Measurements from ENCODE around the gene LBX2.

LBX2 gene

DNA sequence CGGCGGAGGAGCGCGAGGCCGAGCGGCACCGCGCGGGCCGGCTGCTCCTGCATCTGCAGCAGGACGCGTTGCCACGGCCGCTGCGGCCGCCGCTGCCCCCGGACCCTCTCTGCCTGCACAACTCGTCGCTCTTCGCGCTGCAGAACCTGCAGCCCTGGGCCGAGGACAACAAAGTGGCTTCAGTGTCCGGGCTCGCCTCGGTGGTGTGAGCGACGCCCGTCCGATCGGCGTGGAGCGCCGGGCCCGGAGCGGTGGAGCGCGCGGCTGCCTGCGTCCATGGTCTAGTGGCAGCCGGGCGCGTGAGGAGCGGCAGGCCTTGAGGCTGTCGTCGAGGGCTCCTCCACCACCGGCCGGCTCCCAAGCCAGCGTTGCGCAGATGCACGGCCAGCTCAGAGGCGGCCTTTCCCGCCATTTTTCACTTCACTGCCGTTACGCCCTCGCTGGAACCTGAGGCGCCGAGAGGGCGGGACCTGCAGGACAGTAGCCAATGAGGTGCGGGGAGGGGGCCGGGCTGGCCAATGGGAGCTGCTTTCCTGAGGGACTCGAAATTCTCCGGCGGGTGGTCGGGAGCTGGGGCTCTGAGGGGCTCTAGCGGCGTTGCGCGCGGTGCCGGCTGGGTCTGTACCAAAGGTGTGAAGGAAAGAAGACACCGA, 16.7 kb upstream of the LBX2 start:
- no peak for DNase-seq (ENCODE audit: extremely low read depth, low read depth)
- H3K4me3 ChIP-seq (replicated peaks; ENCODE audit: low read depth, low read length): no peak overlapping the region
- TF ChIP-seq, protein P1, sequence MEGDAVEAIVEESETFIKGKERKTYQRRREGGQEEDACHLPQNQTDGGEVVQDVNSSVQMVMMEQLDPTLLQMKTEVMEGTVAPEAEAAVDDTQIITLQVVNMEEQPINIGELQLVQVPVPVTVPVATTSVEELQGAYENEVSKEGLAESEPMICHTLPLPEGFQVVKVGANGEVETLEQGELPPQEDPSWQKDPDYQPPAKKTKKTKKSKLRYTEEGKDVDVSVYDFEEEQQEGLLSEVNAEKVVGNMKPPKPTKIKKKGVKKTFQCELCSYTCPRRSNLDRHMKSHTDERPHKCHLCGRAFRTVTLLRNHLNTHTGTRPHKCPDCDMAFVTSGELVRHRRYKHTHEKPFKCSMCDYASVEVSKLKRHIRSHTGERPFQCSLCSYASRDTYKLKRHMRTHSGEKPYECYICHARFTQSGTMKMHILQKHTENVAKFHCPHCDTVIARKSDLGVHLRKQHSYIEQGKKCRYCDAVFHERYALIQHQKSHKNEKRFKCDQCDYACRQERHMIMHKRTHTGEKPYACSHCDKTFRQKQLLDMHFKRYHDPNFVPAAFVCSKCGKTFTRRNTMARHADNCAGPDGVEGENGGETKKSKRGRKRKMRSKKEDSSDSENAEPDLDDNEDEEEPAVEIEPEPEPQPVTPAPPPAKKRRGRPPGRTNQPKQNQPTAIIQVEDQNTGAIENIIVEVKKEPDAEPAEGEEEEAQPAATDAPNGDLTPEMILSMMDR (IDR thresholded peaks at IDR 0.05; ENCODE audit: low read depth, low read length, missing control alignments): no peak

DNA sequence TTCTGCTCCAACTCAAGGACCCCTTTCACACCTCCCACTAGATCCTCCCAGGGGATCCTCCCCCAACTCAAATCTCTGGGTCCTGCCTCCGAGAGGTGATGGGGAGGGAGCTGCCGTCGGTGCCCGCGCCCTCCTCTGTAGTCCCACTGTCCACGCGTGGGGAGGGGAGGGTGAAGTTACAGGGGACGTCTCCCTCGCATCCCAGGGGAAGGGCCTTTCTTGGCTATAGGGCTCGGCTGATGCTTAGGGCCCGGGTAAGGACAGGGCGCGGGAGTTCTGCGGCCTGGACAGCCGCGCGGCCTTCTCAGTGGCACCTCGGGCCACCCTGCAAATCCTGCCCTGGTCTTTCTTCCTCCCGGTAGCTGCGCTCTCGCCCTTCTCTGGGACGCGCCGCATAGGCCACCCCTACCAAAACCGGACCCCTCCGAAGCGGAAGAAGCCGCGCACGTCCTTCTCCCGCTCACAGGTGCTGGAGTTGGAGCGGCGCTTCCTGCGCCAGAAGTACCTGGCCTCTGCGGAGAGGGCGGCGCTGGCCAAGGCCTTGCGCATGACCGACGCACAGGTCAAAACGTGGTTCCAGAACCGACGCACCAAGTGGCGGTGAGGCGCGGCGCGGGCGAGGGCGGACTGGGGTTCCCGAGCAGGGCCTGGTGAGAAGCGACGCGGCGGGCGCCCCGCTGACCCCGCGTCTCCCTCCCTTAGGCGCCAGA, 16.0 kb upstream of the LBX2 start:
- no peak for DNase-seq (ENCODE audit: extremely low read depth, low read depth)
- TF ChIP-seq, protein P1 (IDR thresholded peaks at IDR 0.05; ENCODE audit: low read depth, low read length, missing control alignments): no peak
- no peak overlapping the region for H3K4me3 ChIP-seq (replicated peaks; ENCODE audit: low read depth, low read length)

DNA sequence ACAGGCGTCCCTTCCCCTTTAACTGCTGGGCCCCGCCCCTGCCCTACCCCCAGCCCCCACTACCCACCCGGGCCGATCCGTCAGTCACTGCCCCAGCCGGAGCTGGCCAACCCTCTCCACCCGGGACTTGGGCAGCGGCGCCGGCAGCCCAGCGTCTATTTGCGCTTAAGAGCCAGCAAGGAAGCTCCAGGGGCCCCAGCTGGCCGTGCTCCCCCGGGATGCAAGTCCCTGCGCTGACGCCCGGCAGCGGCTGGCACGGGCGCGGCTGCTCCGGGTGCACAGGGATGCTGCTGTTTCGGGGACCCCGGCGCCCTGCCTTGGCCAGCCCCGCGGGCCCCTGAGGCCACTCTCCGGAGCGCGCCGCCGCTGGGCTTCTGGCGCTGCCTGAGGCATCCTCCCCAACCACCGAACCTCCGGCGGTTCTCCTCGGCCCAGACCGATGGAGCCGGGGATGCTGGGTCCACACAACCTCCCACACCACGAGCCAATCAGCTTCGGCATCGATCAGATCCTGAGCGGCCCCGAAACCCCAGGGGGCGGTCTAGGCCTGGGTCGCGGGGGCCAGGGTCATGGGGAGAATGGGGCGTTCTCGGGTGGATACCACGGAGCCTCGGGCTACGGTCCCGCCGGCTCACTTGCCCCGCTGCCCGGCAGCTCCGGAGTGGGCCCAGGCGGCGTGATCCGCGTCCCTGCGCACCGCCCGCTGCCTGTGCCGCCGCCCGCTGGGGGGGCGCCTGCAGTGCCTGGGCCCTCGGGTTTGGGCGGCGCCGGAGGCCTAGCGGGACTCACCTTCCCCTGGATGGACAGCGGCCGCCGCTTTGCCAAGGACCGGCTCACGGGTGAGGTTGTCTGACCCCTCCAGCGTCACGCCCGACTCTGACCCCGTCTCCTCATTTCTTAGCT, 15.2 kb upstream of the LBX2 start, which contains the start of gene TLX2:
Gene TLX2, plus strand, starts transcription at position 83 of the 903 bp plus-strand sequence. Its CDS starts 357 bp downstream, at position 440.
- TF ChIP-seq, protein P1 (IDR thresholded peaks at IDR 0.05; ENCODE audit: low read depth, low read length, missing control alignments): no peak
- no peak within 1 kb of the TSS for H3K4me3 ChIP-seq (replicated peaks; ENCODE audit: low read depth, low read length)
- DNase-seq (ENCODE audit: extremely low read depth, low read depth): no peak

DNA sequence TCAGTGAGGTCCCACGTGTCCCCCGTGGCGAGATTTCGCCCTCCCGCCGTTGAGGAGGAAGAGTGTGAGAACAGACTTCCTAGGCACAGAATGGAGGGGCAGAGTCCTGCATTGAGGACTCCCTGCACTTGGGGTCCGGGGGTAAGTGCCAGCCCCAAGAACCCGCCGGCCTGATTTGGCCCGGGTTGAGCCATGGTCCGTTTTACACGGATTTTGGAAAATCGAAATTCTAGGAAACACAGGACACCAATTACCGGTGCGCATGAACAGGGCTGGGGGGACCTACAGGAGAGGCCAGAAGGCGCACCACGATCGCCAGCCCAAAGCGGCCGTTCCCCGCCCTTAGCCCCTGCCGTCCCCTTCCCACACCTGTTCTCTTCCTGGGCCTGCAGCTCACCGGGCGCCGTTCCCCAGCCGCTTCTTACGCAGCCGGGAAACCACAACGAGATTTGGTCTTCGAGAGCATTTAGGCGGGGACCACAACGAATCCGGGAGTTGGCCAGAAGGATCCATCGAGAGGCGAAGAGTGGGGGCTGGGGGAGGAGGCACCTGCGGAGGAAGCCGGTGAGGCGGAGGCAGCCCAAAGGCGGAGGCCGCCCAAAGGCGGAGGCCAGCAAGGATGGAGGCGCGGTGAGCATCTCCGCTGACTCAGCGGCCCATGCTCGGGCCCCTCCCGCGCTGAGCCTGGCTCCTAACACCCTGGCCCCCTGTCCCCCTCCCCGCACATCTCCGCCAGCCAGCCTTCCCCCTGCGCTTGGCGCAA, 14.4 kb upstream of the LBX2 start:
- TF ChIP-seq, protein P1 (IDR thresholded peaks at IDR 0.05; ENCODE audit: low read depth, low read length, missing control alignments): no peak
- no peak for DNase-seq (ENCODE audit: extremely low read depth, low read depth)
- no peak overlapping the region for H3K4me3 ChIP-seq (replicated peaks; ENCODE audit: low read depth, low read length)

DNA sequence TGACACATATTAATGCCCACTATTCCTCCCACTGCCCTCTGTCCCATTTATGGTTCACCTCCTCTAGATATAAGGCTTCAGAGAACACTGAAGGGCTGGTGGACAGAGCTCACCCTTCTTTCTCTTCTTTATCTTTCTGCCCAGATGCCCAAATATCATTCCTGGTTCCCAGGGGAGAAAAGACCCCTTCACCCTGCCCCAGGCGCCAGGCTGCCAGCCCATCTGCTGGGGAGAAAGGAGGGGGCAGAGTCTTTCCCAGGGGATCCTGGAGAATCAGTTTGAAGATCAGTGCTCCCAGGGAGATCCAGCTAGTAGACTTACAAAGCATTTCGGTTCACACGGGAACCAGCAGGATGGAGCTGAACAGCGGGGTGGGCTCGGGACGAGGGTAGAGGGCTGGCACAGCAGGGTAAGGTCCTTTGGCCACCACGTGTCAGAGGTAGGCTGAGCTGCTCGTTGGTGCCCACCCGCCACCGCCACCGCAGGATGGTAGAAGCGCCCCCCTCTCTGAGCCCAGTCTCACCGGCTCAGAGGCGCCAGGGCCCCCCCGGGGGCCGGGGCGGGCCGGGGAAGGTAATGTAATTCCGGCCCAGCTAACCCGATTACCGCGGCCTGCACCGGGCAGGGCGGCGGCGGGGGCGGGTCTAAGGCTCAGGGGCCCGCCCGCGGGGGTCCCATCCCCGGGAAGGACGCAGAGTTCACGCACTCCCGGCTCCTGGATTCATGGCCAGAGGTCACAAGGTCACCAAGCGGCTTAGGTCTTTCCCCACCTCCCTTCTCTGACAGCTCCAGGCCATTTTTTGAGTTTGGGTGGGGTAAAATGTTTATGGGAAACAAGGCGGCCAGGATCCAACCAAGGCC, 13.6 kb upstream of the LBX2 start:
- DNase-seq (ENCODE audit: extremely low read depth, low read depth): no peak
- TF ChIP-seq, protein P1 (IDR thresholded peaks at IDR 0.05; ENCODE audit: low read depth, low read length, missing control alignments): no peak
- no peak overlapping the region for H3K4me3 ChIP-seq (replicated peaks; ENCODE audit: low read depth, low read length)
